Measurements from ENCODE around the gene RAD23A.
A peak's percentile ranks its signal among the peaks of the same experiment; 100 is the strongest.
"Not testable (repeated sequence)": the region's sequence is repeated elsewhere in the genome, so short reads cannot be mapped to it uniquely, and the experiment has no call there.

Gene RAD23A

GRCh38 chr19:12945479-12946091 lies at the start of gene RAD23A:
RAD23A (plus strand) TSS chr19:12945862; CDS start chr19:12945949, 87 bp downstream.
- peak; percentile 95 for DNase-seq (ENCODE audit: low spot score)

- no peak for DNase-seq (ENCODE audit: low spot score)
These were observed 49.2 kb upstream of the RAD23A start for GRCh38 chr19:12896460-12896859.

GRCh38 chr19:12899891-12900518 lies 45.7 kb upstream of the RAD23A start:
- DNase-seq (ENCODE audit: low spot score): no peak

- DNase-seq (ENCODE audit: low spot score): no peak
These were observed 38.5 kb upstream of the RAD23A start for GRCh38 chr19:12907166-12907565.

- DNase-seq (ENCODE audit: low spot score): no peak
These were observed 33.1 kb upstream of the RAD23A start for GRCh38 chr19:12912571-12912970.

- no peak for DNase-seq (ENCODE audit: low spot score)
These were observed 32.6 kb upstream of the RAD23A start for GRCh38 chr19:12913011-12913561.

GRCh38 chr19:12913851-12914690 lies 31.6 kb upstream of the RAD23A start:
- DNase-seq (ENCODE audit: low spot score): no peak

- DNase-seq (ENCODE audit: low spot score): not testable (repeated sequence)
These were observed 29.8 kb upstream of the RAD23A start for GRCh38 chr19:12915860-12916259.

- DNase-seq (ENCODE audit: low spot score): no peak
These were observed 27.4 kb upstream of the RAD23A start for GRCh38 chr19:12918253-12918652.

- DNase-seq (ENCODE audit: low spot score): no peak
These were observed 24.6 kb upstream of the RAD23A start for GRCh38 chr19:12921047-12921446.

- DNase-seq (ENCODE audit: low spot score): no peak
These were observed 22.7 kb upstream of the RAD23A start for GRCh38 chr19:12922959-12923358.

- DNase-seq (ENCODE audit: low spot score): no peak
These were observed 20.9 kb upstream of the RAD23A start for GRCh38 chr19:12924621-12925310.

GRCh38 chr19:12930002-12930645 lies 15.5 kb upstream of the RAD23A start:
- DNase-seq (ENCODE audit: low spot score): no peak

- DNase-seq (ENCODE audit: low spot score): no peak
These were observed 13.0 kb upstream of the RAD23A start for GRCh38 chr19:12932392-12933286.

- DNase-seq (ENCODE audit: low spot score): peak; percentile 89
These were observed 12.2 kb upstream of the RAD23A start, which contains the start of gene FARSA for GRCh38 chr19:12933287-12934072. FARSA (minus strand) TSS chr19:12933711; CDS start chr19:12933696, 15 bp downstream.

- no peak for DNase-seq (ENCODE audit: low spot score)
These were observed 10.6 kb upstream of the RAD23A start for GRCh38 chr19:12935071-12935470.

GRCh38 chr19:12936582-12936981 lies 9.1 kb upstream of the RAD23A start:
- no peak for DNase-seq (ENCODE audit: low spot score)

- no peak for DNase-seq (ENCODE audit: low spot score)
These were observed 8.4 kb upstream of the RAD23A start for GRCh38 chr19:12937093-12937926.

All from SW480 (cell line).